SK-N-SH (cell line): ENCODE results near the gene SNAP25. TPM values are rescaled to one million over a fixed set of nuclear protein-coding genes. Genes with fewer than 3 reads are reported as not detected.
A peak's percentile ranks its signal among the peaks of the same experiment; 100 is the strongest.

ENCODE experiments used
- CTCF ChIA-PET: fragments of 300-600, 350-600 bp; formaldehyde crosslinking; extraction: SDS; loops from one replicate; lab custom pipeline; 2021; lab: Yijun Ruan, JAX
- POLR2A ChIA-PET: fragments of 350-600 bp; sonication (Branson Sonifier 250); formaldehyde crosslinking; extraction: SDS; loops from one replicate; lab custom pipeline; 2020; ENCODE audit warnings: antibody characterized with exemption, inconsistent platforms; lab: Yijun Ruan, JAX
- DNase-seq: peaks from one replicate; pipeline ENCODE4 v3.0.0; 2012
- H2AFZ ChIP-seq: fragments of 200-600 bp; sonication (generic); 2 replicates; pipeline ENCODE4 v1.8.1; 2016; ENCODE audit warnings: antibody characterized with exemption, mild to moderate bottlenecking, low read depth
- H3F3A ChIP-seq: fragments of 200-600 bp; sonication (generic); replicated peaks from 2 replicates; pipeline ENCODE3; 2016; ENCODE audit warnings: antibody characterized with exemption, mild to moderate bottlenecking; ENCODE audit not compliant: insufficient read depth
- H3K27ac ChIP-seq, 2 experiments: fragments of 200-500 bp in 1 of 2; fragments of 200-600 bp in 1 of 2; sonication (Bioruptor generic) in 1 of 2; sonication (generic), shearing (Covaris generic) in 1 of 2; 2 replicates each; pipeline versions ENCODE4 v1.5.1 to v1.6.1; 2014 to 2016; ENCODE audit warnings: low read depth in 2 of 2, inconsistent platforms in 1 of 2, low read length in 1 of 2, mild to moderate bottlenecking in 1 of 2, mixed read lengths in 1 of 2
- H3K27me3 ChIP-seq: fragments of 200-600 bp; sonication (generic), shearing (Covaris generic); 2 replicates; pipeline ENCODE4 v1.6.1; 2016; ENCODE audit warnings: mixed run types; ENCODE audit not compliant: insufficient read depth
- H3K36me3 ChIP-seq, 2 experiments: fragments of 200-500 bp in 1 of 2; fragments of 200-600 bp in 1 of 2; sonication (Bioruptor generic) in 1 of 2; sonication (generic) in 1 of 2; replicated peaks in 1 of 2; 2 replicates each; pipeline versions ENCODE3 to v1.5.1; 2014 to 2016; ENCODE audit warnings: low read length in 1 of 2, mild to moderate bottlenecking in 1 of 2; ENCODE audit not compliant: insufficient read depth in 2 of 2, control insufficient read depth in 1 of 2
- H3K4me1 ChIP-seq, 2 experiments: fragments of 200-500 bp in 1 of 2; fragments of 200-600 bp in 1 of 2; sonication (Bioruptor generic) in 1 of 2; sonication (generic), shearing (Covaris generic) in 1 of 2; 2 replicates each; pipeline versions ENCODE4 v1.5.1 to v1.6.1; 2014 to 2016; ENCODE audit warnings: low read depth in 1 of 2, low read length in 1 of 2, mixed run types in 1 of 2; ENCODE audit not compliant: insufficient read depth in 2 of 2, control insufficient read depth in 1 of 2
- H3K4me2 ChIP-seq: fragments of 200-600 bp; sonication (generic), shearing (Covaris generic); 2 replicates; pipeline ENCODE4 v1.6.1; 2017; ENCODE audit warnings: mixed run types
- H3K4me3 ChIP-seq, 2 experiments: fragments of 200-500 bp in 1 of 2; fragments of 200-600 bp in 1 of 2; sonication (Bioruptor generic) in 1 of 2; sonication (generic), shearing (Covaris generic) in 1 of 2; 2 replicates each; pipeline versions ENCODE4 v1.5.1 to v1.8.1; 2014 to 2016; ENCODE audit warnings: low read depth in 2 of 2, inconsistent platforms in 1 of 2, low read length in 1 of 2, mild to moderate bottlenecking in 1 of 2, mixed read lengths in 1 of 2, moderate library complexity in 1 of 2
- H3K79me2 ChIP-seq: fragments of 200-600 bp; sonication (generic); 2 replicates; pipeline ENCODE4 v1.8.1; 2017; ENCODE audit warnings: mild to moderate bottlenecking; ENCODE audit not compliant: insufficient read depth
- H3K9ac ChIP-seq: fragments of 200-600 bp; sonication (generic); 2 replicates; pipeline ENCODE4 v1.6.1; 2017; ENCODE audit warnings: mixed run types
- H3K9me2 ChIP-seq: fragments of 200-600 bp; sonication (generic); 2 replicates; pipeline ENCODE4 v1.6.1; 2017; ENCODE audit warnings: mixed run types
- H3K9me3 ChIP-seq: fragments of 200-600 bp; sonication (generic); 2 replicates; pipeline ENCODE4 v1.6.1; 2017; ENCODE audit warnings: mixed run types, mild to moderate bottlenecking, moderate library complexity
- H4K20me1 ChIP-seq: fragments of 200-600 bp; sonication (generic); 2 replicates; pipeline ENCODE4 v1.6.1; 2017; ENCODE audit warnings: mild to moderate bottlenecking, mixed run types; ENCODE audit not compliant: insufficient read depth
- ELF1 ChIP-seq: IDR thresholded peaks from 2 replicates; pipeline ENCODE4 v1.4.0; 2012
- EP300 ChIP-seq, 2 experiments: IDR thresholded peaks; 2 replicates each; pipeline versions ENCODE4 v1.4.0 to v1.6.1; 2012; ENCODE audit warnings: borderline replicate concordance in 1 of 2, low read depth in 1 of 2, low read length in 1 of 2
- EZH2phosphoT487 ChIP-seq: fragments of 200-600 bp; sonication (generic); IDR thresholded peaks from 2 replicates; pipeline ENCODE4 v1.6.1; 2017; ENCODE audit warnings: low read depth, mixed run types, mild to moderate bottlenecking, antibody characterized with exemption, moderate library complexity, borderline replicate concordance
- FOXJ3 ChIP-seq: sonication (generic); formaldehyde crosslinking; IDR thresholded peaks from 2 replicates; pipeline ENCODE4 v1.5.1; 2020; ENCODE audit warnings: mild to moderate bottlenecking, missing genetic modification reagents
- FOXM1 ChIP-seq: IDR thresholded peaks from 2 replicates; pipeline ENCODE4 v1.4.0; 2012; ENCODE audit warnings: low read depth, mild to moderate bottlenecking
- GABPA ChIP-seq: IDR thresholded peaks from 2 replicates; pipeline ENCODE4 v1.4.0; 2012; ENCODE audit warnings: low read depth, mild to moderate bottlenecking
- JUND ChIP-seq: IDR thresholded peaks from 2 replicates; pipeline ENCODE4 v1.4.0; 2012
- MEF2A ChIP-seq: IDR thresholded peaks from 2 replicates; pipeline ENCODE4 v1.4.0; 2012; ENCODE audit warnings: low read depth, borderline replicate concordance
- MXI1 ChIP-seq: IDR thresholded peaks from 2 replicates; pipeline ENCODE4 v1.6.1; 2012; ENCODE audit warnings: mild to moderate bottlenecking, low read depth, low read length, improper control_type of control experiment
- NFIC ChIP-seq: IDR thresholded peaks from 2 replicates; pipeline ENCODE4 v1.4.0; 2012; ENCODE audit warnings: borderline replicate concordance
- NRF1 ChIP-seq: IDR thresholded peaks from 2 replicates; pipeline ENCODE4 v1.6.1; 2012; ENCODE audit warnings: low read depth, mild to moderate bottlenecking, low read length
- POLR2AphosphoS5 ChIP-seq: IDR thresholded peaks from 2 replicates; pipeline ENCODE4 v1.6.1; 2012; ENCODE audit warnings: low read depth, low read length
- RAD21 ChIP-seq: IDR thresholded peaks from 2 replicates; pipeline ENCODE4 v1.6.1; 2012; ENCODE audit warnings: mild to moderate bottlenecking, low read length
- RCOR1 ChIP-seq: fragments of 150-350 bp; IDR thresholded peaks from 2 replicates; pipeline ENCODE4 v1.6.1; 2017; ENCODE audit warnings: antibody characterized with exemption, low read length
- RFX5 ChIP-seq: IDR thresholded peaks from 2 replicates; pipeline ENCODE4 v1.6.1; 2012; ENCODE audit warnings: mild to moderate bottlenecking, improper control_type of control experiment, low read length
- RXRA ChIP-seq: IDR thresholded peaks from 2 replicates; pipeline ENCODE4 v1.4.0; 2012; ENCODE audit warnings: low read depth, mild to moderate bottlenecking, borderline replicate concordance
- SIN3A ChIP-seq: IDR thresholded peaks from 2 replicates; pipeline ENCODE4 v1.6.1; 2012; ENCODE audit warnings: low read depth, mild to moderate bottlenecking, low read length, moderate library complexity, borderline replicate concordance
- TCF12 ChIP-seq: IDR thresholded peaks from 2 replicates; pipeline ENCODE4 v1.4.0; 2012
- TEAD4 ChIP-seq: IDR thresholded peaks from 2 replicates; pipeline ENCODE4 v1.4.0; 2012; ENCODE audit warnings: mild to moderate bottlenecking, borderline replicate concordance; ENCODE audit not compliant: insufficient read depth
- YY1 ChIP-seq: IDR thresholded peaks from 2 replicates; pipeline ENCODE4 v1.4.0; 2012; ENCODE audit warnings: low read depth, mild to moderate bottlenecking
- WGBS: methylation state at CpG from one replicate; pipeline ENCODE4 v1.1.6; 2017; ENCODE audit warnings: low lambda C conversion rate; 5-methylcytosine and 5-hydroxymethylcytosine counted together
- polyA plus RNA-seq, 3 experiments: library from polyadenylated mRNA; depleted of rRNA; stranded (reverse); fragments of >200 nt; gene quantifications; 2 replicates each; pipeline ENCODE4 v1.2.3, GENCODE V29; 2012
- TF ChIP-seq, protein P1 (sequence below): IDR thresholded peaks from 2 replicates; pipeline ENCODE4 v1.4.0; 2012; ENCODE audit warnings: low read depth
- TF ChIP-seq, protein P2 (sequence below): fragments of 150-350 bp; IDR thresholded peaks from 2 replicates; pipeline ENCODE4 v1.6.1; 2016; ENCODE audit warnings: mild to moderate bottlenecking, low read depth, low read length
- TF ChIP-seq, protein P3 (sequence below): IDR thresholded peaks from 2 replicates; pipeline ENCODE4; 2012
- TF ChIP-seq, protein P4 (sequence below): IDR thresholded peaks from 2 replicates; pipeline ENCODE4 v1.6.1; 2012; ENCODE audit warnings: mild to moderate bottlenecking, low read depth, low read length, moderate library complexity
- TF ChIP-seq, protein P5 (sequence below): fragments of 150-350 bp; IDR thresholded peaks from 2 replicates; pipeline ENCODE4 v1.6.1; 2017; ENCODE audit warnings: antibody characterized with exemption, low read length, low read depth, borderline replicate concordance
- TF ChIP-seq, protein P6 (sequence below): IDR thresholded peaks from 2 replicates; pipeline ENCODE4 v1.4.0; 2012; ENCODE audit warnings: low read depth, borderline replicate concordance

Gene SNAP25
- polyA plus RNA-seq, 1 of the 3 experiments (the other 2 are of a cell fraction), result 42.4 TPM

DNA sequence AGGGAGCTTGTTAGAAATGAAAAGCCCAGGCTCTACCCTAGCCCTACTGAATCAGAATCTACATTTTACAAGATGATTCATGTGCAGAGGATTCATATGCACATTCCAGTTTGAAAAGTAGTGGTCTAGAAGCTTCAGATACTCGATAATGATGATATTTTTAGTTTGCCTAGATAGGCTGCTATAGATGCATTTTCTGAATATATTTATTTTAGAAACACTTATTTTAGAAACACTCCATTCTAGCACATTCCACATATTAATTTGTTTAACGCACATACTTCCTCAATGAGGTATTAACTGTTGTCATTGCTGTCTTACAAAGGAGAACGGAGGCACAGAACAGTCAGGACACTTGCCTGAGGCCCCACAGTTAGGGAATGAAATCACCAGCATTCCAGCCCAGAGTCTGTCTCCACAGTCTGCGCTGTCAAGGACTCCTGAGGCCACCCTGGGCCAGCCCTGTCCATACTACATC lies 64.4 kb downstream of the SNAP25 start:
- Histone ChIP-seq H3K9me2 (no peaks in the 10 kb centered on the region), H3K4me2 (no peak overlapping the region), H3K9ac (no peak overlapping the region), H3K27ac (peak overlapping the region; percentile 37 to 60), H3K4me3 (no peak overlapping the region), H3K79me2 (no peaks in the 10 kb centered on the region), H3K4me1 (peaks cover 6 to 14% of the 10 kb centered on the region in 2 experiments; a peak in 3 of 4 replicates), H2AFZ (peak overlapping the region; percentile 5; the same call in 1 of the 2 replicates), H3F3A (peaks cover 5% of the 10 kb centered on the region), H3K9me3 (no peaks in the 10 kb centered on the region), H4K20me1 (no peaks in the 10 kb centered on the region), H3K27me3 (no peaks in the 10 kb centered on the region), H3K36me3 (peaks cover 0 to 8% of the 10 kb centered on the region in 2 experiments)
- POLR2A ChIA-PET, result no interaction called here
- CTCF ChIA-PET, result interaction anchor here (0.6 to 1.6 kb wide), 2 partner anchors 151 to 235 kb away, joined by 3 read pairs; no protein-coding TSS in a partner anchor
- WGBS, result 32% methylated on average over 4 of the region's 4 CpGs
- no peak for DNase-seq
- TF ChIP-seq FOXJ3 (no peak), EZH2phosphoT487 (no peak), EP300 (IDR thresholded peaks at IDR 0.05; ENCODE audit: borderline replicate concordance in 1 of 2, low read depth in 1 of 2, low read length in 1 of 2) (no peak; a peak in 1 of 4 replicates), TCF12 (peak; percentile 53), RXRA (no peak), MEF2A (peak; percentile 61; the same call in 1 of the 2 replicates), JUND (peak; percentile 31; the same call in 1 of the 2 replicates), RFX5 (no peak), SIN3A (no peak), YY1 (no peak), RCOR1 (no peak), GABPA (no peak), ELF1 (no peak), NFIC (0 out of 2 replicates have a peak, but pooled peaks have one; percentile 2), TEAD4 (peak; percentile 43; the same call in 1 of the 2 replicates), NRF1 (no peak), RAD21 (no peak), FOXM1 (no peak), MXI1 (no peak), POLR2AphosphoS5 (no peak)
- TF ChIP-seq, protein P1, sequence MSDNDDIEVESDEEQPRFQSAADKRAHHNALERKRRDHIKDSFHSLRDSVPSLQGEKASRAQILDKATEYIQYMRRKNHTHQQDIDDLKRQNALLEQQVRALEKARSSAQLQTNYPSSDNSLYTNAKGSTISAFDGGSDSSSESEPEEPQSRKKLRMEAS, result 0 out of 2 replicates have a peak, but pooled peaks have one; percentile 30
- TF ChIP-seq, protein P2, sequence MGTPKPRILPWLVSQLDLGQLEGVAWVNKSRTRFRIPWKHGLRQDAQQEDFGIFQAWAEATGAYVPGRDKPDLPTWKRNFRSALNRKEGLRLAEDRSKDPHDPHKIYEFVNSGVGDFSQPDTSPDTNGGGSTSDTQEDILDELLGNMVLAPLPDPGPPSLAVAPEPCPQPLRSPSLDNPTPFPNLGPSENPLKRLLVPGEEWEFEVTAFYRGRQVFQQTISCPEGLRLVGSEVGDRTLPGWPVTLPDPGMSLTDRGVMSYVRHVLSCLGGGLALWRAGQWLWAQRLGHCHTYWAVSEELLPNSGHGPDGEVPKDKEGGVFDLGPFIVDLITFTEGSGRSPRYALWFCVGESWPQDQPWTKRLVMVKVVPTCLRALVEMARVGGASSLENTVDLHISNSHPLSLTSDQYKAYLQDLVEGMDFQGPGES, result no peak
- TF ChIP-seq, protein P3, sequence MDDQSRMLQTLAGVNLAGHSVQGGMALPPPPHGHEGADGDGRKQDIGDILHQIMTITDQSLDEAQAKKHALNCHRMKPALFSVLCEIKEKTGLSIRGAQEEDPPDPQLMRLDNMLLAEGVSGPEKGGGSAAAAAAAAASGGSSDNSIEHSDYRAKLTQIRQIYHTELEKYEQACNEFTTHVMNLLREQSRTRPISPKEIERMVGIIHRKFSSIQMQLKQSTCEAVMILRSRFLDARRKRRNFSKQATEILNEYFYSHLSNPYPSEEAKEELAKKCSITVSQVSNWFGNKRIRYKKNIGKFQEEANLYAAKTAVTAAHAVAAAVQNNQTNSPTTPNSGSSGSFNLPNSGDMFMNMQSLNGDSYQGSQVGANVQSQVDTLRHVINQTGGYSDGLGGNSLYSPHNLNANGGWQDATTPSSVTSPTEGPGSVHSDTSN, result no peak; the same call in 1 of the 2 replicates
- TF ChIP-seq, protein P4, sequence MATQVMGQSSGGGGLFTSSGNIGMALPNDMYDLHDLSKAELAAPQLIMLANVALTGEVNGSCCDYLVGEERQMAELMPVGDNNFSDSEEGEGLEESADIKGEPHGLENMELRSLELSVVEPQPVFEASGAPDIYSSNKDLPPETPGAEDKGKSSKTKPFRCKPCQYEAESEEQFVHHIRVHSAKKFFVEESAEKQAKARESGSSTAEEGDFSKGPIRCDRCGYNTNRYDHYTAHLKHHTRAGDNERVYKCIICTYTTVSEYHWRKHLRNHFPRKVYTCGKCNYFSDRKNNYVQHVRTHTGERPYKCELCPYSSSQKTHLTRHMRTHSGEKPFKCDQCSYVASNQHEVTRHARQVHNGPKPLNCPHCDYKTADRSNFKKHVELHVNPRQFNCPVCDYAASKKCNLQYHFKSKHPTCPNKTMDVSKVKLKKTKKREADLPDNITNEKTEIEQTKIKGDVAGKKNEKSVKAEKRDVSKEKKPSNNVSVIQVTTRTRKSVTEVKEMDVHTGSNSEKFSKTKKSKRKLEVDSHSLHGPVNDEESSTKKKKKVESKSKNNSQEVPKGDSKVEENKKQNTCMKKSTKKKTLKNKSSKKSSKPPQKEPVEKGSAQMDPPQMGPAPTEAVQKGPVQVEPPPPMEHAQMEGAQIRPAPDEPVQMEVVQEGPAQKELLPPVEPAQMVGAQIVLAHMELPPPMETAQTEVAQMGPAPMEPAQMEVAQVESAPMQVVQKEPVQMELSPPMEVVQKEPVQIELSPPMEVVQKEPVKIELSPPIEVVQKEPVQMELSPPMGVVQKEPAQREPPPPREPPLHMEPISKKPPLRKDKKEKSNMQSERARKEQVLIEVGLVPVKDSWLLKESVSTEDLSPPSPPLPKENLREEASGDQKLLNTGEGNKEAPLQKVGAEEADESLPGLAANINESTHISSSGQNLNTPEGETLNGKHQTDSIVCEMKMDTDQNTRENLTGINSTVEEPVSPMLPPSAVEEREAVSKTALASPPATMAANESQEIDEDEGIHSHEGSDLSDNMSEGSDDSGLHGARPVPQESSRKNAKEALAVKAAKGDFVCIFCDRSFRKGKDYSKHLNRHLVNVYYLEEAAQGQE, result no peak
- TF ChIP-seq, protein P5, sequence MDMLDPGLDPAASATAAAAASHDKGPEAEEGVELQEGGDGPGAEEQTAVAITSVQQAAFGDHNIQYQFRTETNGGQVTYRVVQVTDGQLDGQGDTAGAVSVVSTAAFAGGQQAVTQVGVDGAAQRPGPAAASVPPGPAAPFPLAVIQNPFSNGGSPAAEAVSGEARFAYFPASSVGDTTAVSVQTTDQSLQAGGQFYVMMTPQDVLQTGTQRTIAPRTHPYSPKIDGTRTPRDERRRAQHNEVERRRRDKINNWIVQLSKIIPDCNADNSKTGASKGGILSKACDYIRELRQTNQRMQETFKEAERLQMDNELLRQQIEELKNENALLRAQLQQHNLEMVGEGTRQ, result no peak
- TF ChIP-seq, protein P6, sequence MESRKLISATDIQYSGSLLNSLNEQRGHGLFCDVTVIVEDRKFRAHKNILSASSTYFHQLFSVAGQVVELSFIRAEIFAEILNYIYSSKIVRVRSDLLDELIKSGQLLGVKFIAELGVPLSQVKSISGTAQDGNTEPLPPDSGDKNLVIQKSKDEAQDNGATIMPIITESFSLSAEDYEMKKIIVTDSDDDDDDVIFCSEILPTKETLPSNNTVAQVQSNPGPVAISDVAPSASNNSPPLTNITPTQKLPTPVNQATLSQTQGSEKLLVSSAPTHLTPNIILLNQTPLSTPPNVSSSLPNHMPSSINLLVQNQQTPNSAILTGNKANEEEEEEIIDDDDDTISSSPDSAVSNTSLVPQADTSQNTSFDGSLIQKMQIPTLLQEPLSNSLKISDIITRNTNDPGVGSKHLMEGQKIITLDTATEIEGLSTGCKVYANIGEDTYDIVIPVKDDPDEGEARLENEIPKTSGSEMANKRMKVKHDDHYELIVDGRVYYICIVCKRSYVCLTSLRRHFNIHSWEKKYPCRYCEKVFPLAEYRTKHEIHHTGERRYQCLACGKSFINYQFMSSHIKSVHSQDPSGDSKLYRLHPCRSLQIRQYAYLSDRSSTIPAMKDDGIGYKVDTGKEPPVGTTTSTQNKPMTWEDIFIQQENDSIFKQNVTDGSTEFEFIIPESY, result no peak
